GM13976 (cell line): ENCODE measurements around the gene ZNF445.

Experiments
- DNase-seq: peaks from one replicate; pipeline ENCODE4 v3.0.0; 2012; ENCODE audit warnings: low spot score
- CTCF ChIP-seq: IDR thresholded peaks from 2 replicates; pipeline ENCODE4 v1.5.1; 2012; ENCODE audit warnings: borderline replicate concordance, mild to moderate bottlenecking; ENCODE audit not compliant: insufficient read depth; ENCODE audit errors: extremely low read depth, missing control alignments, control extremely low read depth
- in situ Hi-C: fragments of 300-500 bp; cut with MboI; formaldehyde crosslinking; loops from one replicate; pipeline ENCODE4 v1.12.0; 2022; ENCODE audit warnings: low sequenced_read_pairs, mixed read lengths, inconsistent platforms; ENCODE audit not compliant: unreplicated experiment

Gene ZNF445

GRCh38 chr3:44445786-44446185 lies 31.7 kb downstream of the ZNF445 start:
- no peak for TF ChIP-seq CTCF
- in situ Hi-C loops = no loop called here
- DNase-seq = no peak

DNA sequence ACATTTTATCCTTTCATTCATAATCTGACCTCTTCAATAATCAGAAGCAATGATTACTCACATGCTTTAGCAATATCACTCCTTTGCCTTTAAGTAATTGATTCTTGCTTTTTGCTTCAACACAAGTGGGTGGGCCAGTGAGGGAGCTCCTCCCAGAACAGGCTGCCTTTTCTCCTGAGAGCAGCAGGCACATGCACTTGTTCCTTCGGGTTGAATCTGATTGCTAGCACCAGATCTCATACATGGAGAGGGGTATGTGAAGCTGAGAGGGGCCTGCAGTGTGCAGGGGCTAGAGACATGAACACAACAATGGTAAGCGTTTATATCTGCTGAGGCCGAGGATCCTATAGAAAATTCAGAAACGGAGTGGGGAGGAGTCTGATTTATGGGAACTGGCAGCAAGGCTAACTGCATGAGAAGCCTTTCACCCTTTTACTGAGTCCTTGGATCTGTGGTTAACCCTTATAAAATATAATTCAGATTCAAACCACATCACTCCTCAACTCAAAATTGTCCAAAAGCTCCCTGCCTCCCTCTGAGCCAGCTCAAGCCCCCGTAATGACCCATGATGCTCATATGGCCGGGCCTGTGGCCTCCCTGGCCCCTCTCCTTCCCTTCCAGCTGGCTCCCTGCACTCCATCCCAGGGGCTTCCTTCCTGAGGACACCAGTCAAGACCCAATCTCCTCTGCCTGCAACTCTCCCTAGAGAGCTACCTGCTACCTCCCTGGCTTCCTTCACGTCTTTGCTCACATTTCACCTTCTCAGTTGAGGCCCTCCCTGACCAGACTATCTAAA lies 32.4 kb downstream of the ZNF445 start:
- in situ Hi-C loops = no loop called here
- TF ChIP-seq CTCF = no peak
- no peak for DNase-seq

DNA sequence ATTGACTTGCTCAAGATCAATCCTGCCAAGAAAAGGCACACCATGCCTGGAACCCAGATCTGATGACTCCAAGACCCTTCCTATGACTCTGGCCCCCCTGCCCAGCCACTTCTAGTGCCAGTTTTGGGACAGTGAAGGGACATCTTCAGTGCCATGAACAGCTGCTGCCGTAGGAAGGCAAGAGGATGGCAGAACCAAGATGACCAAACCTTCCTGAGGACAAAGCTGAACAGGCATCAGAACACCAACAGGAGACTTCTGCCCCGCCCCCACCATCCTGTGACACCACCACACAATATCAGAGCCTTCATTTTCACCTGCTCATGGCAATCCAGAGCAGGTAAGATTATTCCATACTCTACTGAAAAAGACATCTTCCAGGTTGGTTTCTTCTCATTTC lies 33.0 kb downstream of the ZNF445 start:
- in situ Hi-C loops = no loop called here
- no peak for DNase-seq
- no peak for TF ChIP-seq CTCF

- no peak for DNase-seq
- no peak for TF ChIP-seq CTCF
- in situ Hi-C loops = no loop called here
Measured at GRCh38 chr3:44442596-44443309, 34.7 kb downstream of the ZNF445 start.

GRCh38 chr3:44439499-44440295 lies 37.8 kb downstream of the ZNF445 start:
- DNase-seq = peak; percentile 81
- in situ Hi-C loops = no loop called here
- TF ChIP-seq CTCF = no peak

DNA sequence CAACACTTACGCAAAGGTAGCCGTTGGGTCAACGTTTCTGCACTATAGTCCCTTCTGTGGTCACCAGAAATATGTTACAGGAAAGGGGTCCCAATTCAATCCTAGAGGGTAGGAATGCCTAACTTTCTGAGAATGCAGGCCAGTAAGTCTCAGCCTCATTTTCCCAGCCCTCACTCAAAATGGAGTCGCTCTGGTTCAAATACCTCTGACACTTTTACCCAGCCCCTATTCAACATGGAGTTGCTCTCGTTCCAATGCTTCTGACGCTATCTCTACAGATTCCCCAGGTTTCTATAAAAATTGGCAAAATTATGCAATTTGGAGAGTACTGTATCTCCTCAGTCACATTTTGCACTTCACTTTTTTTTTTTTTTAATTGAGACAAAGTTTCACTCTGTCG lies 39.7 kb downstream of the ZNF445 start:
- in situ Hi-C loops = no loop called here
- no peak for TF ChIP-seq CTCF

More for the DNA sequence above, 39.7 kb downstream of the ZNF445 start:
- DNase-seq = no peak
